Caco-2 (cell line): ENCODE data around the gene NHLRC3. TPM values are rescaled to one million over a fixed set of nuclear protein-coding genes. Genes with fewer than 3 reads are reported as not detected.
"Not testable (repeated sequence)": the region's sequence is repeated elsewhere in the genome, so short reads cannot be mapped to it uniquely, and the experiment has no call there.

Source experiments
- BruUV-seq: library from RNA; stranded (reverse); fragments of 400-500 nt; replicated peaks from 2 replicates; lab custom pipeline; 2021; lab: Mats Ljungman, UMichigan
- CTCF ChIA-PET: fragments of 300-600 bp; sonication (Branson Sonifier 250); formaldehyde crosslinking; loops from one replicate; lab custom pipeline; 2022; ENCODE audit warnings: antibody characterized with exemption; lab: Charles Lee
- POLR2A ChIA-PET: fragments of 300-600 bp; sonication (Branson Sonifier 250); formaldehyde crosslinking; loops from one replicate; lab custom pipeline; 2022; ENCODE audit warnings: antibody characterized with exemption; lab: Charles Lee
- DNase-seq, 2 experiments: peaks; one replicate each; pipeline versions ENCODE4 v3.0.0 to v3.0.0-alpha.2; 2020 to 2022
- H3K27me3 ChIP-seq: replicated peaks from 2 replicates; pipeline ENCODE4 v1.6.0; 2011; ENCODE audit warnings: low read length; ENCODE audit not compliant: control insufficient read depth, insufficient read depth
- H3K36me3 ChIP-seq: 2 replicates; pipeline ENCODE4 v1.5.1; 2011; ENCODE audit warnings: low read length; ENCODE audit not compliant: control insufficient read depth, insufficient read depth
- H3K4me1 ChIP-seq: fragments of 250-450 bp; sonication (Bioruptor Pico); 2 replicates; pipeline ENCODE4 v1.5.1; 2020; ENCODE audit warnings: mild to moderate bottlenecking
- H3K4me3 ChIP-seq: 2 replicates; pipeline ENCODE4 v1.5.1; 2011; ENCODE audit warnings: low read depth, mild to moderate bottlenecking, control low read depth, low read length
- H3K9me3 ChIP-seq: fragments of 250-450 bp; sonication (Bioruptor Pico); 2 replicates; pipeline ENCODE4 v1.5.1; 2020; ENCODE audit warnings: mild to moderate bottlenecking, moderate library complexity
- H3K27ac Mint-ChIP-seq: one replicate; pipeline ENCODE4 v1.8.0; 2022; ENCODE audit warnings: mixed read lengths; ENCODE audit not compliant: unreplicated experiment
- H3K27me3 Mint-ChIP-seq: one replicate; pipeline ENCODE4 v1.8.0; 2022; ENCODE audit warnings: mixed read lengths; ENCODE audit not compliant: insufficient read depth, unreplicated experiment
- H3K36me3 Mint-ChIP-seq: one replicate; pipeline ENCODE4 v1.8.0; 2022; ENCODE audit warnings: mild to moderate bottlenecking, mixed read lengths; ENCODE audit not compliant: insufficient read depth, unreplicated experiment
- H3K4me1 Mint-ChIP-seq: one replicate; pipeline ENCODE4 v1.8.0; 2022; ENCODE audit warnings: low read depth, mixed read lengths; ENCODE audit not compliant: unreplicated experiment
- H3K4me3 Mint-ChIP-seq: one replicate; pipeline ENCODE4 v1.8.0; 2022; ENCODE audit warnings: mild to moderate bottlenecking, moderate library complexity, mixed read lengths; ENCODE audit not compliant: unreplicated experiment
- H3K9me3 Mint-ChIP-seq: one replicate; pipeline ENCODE4 v1.8.0; 2022; ENCODE audit warnings: mixed read lengths; ENCODE audit not compliant: unreplicated experiment
- CTCF ChIP-seq, 2 experiments: fragments of 200-600 bp in 1 of 2; IDR thresholded peaks; 1 replicate in 1 of 2; 2 replicates in 1 of 2; pipeline versions ENCODE4 v1.5.1 to v1.8.0; 2011 to 2022; ENCODE audit warnings: antibody characterized with exemption in 1 of 2, control low read depth in 1 of 2, inconsistent platforms in 1 of 2, low read depth in 1 of 2, low read length in 1 of 2, mild to moderate bottlenecking in 1 of 2, moderate library complexity in 1 of 2; ENCODE audit not compliant: insufficient read depth in 1 of 2, severe bottlenecking in 1 of 2, unreplicated experiment in 1 of 2
- intact Hi-C: fragments of 100-400 bp; cut with micrococcal nuclease; formaldehyde crosslinking; loops from one replicate; pipeline ENCODE4 v1.10.0; 2022; ENCODE audit not compliant: unreplicated experiment
- total RNA-seq: library from RNA; stranded (reverse); gene quantifications from 2 replicates; pipeline ENCODE4 v1.2.3, GENCODE V29; 2022

NHLRC3 gene
- total RNA-seq, 1 experiment from 2014 or later, result 38.1 TPM

DNA sequence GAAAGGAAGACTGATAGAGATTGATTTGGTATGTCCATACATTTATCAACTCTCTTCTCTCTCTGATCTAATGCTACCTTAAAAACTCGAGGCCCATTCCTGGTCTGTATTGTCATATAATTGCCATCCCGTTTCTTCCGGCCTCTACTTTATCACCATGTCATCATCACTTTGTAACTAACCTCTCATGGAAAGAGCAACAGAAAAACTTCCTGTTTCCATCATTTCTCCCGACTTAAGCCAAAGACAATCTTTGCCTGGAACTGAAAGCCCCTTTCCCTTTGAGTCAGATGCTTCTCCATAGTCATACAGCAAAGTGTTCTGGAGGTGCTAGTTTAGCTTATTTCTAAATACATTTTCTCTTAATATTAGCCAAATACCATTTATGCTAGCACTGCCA, 44.9 kb upstream of the NHLRC3 start:
- no peaks in the 10 kb centered on the region for H3K4me1 Mint-ChIP-seq
- no peaks in the 10 kb centered on the region for H3K27me3 Mint-ChIP-seq
- Histone ChIP-seq H3K4me1 (no peaks in the 10 kb centered on the region), H3K9me3 (no peaks in the 10 kb centered on the region), H3K4me3 (no peak overlapping the region), H3K36me3 (no peaks in the 10 kb centered on the region), H3K27me3 (no peaks in the 10 kb centered on the region)
- CTCF ChIA-PET, result no interaction called here
- H3K4me3 Mint-ChIP-seq, result no peak overlapping the region
- no peak overlapping the region for H3K27ac Mint-ChIP-seq
- H3K9me3 Mint-ChIP-seq, result no peaks in the 10 kb centered on the region
- POLR2A ChIA-PET, result no interaction called here
- DNase-seq, result no peak
- H3K36me3 Mint-ChIP-seq, result no peaks in the 10 kb centered on the region
- no peak for TF ChIP-seq CTCF (IDR thresholded peaks at IDR 0.05; ENCODE audit: insufficient read depth in 1 of 2, low read depth in 1 of 2, low read length in 1 of 2, severe bottlenecking in 1 of 2, unreplicated experiment in 1 of 2)
- intact Hi-C loops, result no loop called here
- no TSS peak for BruUV-seq

GRCh38 chr13:38998739-38999138, 39.5 kb upstream of the NHLRC3 start:
- no peak for DNase-seq
- BruUV-seq, result no TSS peak
- H3K27ac Mint-ChIP-seq, result no peak overlapping the region
- H3K36me3 ChIP-seq, result no peaks in the 10 kb centered on the region
- H3K9me3 Mint-ChIP-seq, result no peaks in the 10 kb centered on the region
- ChIA-PET CTCF (no interaction called here), POLR2A (no interaction called here)
- H3K4me1 Mint-ChIP-seq, result no peaks in the 10 kb centered on the region
- no peaks in the 10 kb centered on the region for H3K27me3 ChIP-seq
- intact Hi-C loops, result no loop called here
- no peaks in the 10 kb centered on the region for H3K4me1 ChIP-seq
- no peaks in the 10 kb centered on the region; the same call in 1 of the 2 replicates for H3K9me3 ChIP-seq
- H3K27me3 Mint-ChIP-seq, result no peaks in the 10 kb centered on the region
- no peak overlapping the region for H3K4me3 ChIP-seq
- TF ChIP-seq CTCF (IDR thresholded peaks at IDR 0.05; ENCODE audit: insufficient read depth in 1 of 2, low read depth in 1 of 2, low read length in 1 of 2, severe bottlenecking in 1 of 2, unreplicated experiment in 1 of 2), result no peak
- H3K4me3 Mint-ChIP-seq, result no peak overlapping the region
- H3K36me3 Mint-ChIP-seq, result no peaks in the 10 kb centered on the region

DNA sequence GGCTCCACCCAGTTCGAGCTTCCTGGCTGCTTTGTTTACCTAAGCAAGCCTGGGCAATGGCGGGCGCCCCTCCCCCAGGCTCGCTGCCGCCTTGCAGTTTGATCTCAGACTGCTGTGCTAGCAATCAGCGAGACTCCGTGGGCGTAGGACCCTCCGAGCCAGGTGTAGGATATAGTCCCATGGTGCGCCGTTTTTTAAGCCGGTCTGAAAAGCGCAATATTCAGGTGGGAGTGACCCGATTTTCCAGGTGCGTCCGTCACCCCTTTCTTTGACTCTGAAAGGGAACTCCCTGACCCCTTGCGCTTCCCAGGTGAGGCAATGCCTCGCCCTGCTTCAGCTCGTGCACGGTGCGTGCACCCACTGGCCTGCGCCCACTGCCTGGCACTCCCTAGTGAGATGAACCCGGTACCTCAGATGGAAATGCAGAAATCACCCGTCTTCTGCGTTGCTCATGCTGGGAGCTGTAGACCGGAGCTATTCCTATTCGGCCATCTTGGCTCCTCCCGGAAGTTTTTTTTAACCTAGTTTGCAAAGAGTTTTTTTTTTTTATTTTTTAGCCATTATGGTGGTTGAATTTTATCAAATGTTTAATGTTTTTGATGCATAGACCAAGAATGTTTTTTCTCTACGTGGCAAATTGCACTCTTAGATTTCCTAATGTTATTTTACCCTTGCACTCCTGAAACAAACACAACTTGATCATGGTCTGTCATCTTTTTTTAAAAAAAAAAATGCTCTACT, 31.7 kb upstream of the NHLRC3 start:
- intact Hi-C loops, result loop anchor here (2.0 kb wide), 1 partner anchor 20 kb away; no protein-coding TSS in a partner anchor
- POLR2A ChIA-PET, H3K27me3 ChIP-seq, H3K4me1 Mint-ChIP-seq, H3K36me3 ChIP-seq, H3K9me3 ChIP-seq, H3K27me3 Mint-ChIP-seq, H3K4me1 ChIP-seq, CTCF ChIA-PET, BruUV-seq: not testable (repeated sequence)
- Mint-ChIP-seq H3K9me3 (peaks cover 14% of the 10 kb centered on the region), H3K27ac (peak overlapping the region; percentile 84), H3K4me3 (peak overlapping the region; percentile 74), H3K36me3 (peaks cover 32% of the 10 kb centered on the region)
- DNase-seq, result peak in 1 of 2 experiments; percentile 34
- peak overlapping the region; percentile 32 for H3K4me3 ChIP-seq
